Stimulated activated CD4-positive, alpha-beta T cell treated with anti-CD3 and anti-CD28 coated beads, Interleukin-1b, Interleukin-23, amount 100 ng/mL, for 48 hours (primary cell): ENCODE results near the gene PRKCH.

Source experiments
- DNase-seq: peaks from one replicate; pipeline ENCODE4 v3.0.0-alpha.2; 2020

The PRKCH gene

DNA sequence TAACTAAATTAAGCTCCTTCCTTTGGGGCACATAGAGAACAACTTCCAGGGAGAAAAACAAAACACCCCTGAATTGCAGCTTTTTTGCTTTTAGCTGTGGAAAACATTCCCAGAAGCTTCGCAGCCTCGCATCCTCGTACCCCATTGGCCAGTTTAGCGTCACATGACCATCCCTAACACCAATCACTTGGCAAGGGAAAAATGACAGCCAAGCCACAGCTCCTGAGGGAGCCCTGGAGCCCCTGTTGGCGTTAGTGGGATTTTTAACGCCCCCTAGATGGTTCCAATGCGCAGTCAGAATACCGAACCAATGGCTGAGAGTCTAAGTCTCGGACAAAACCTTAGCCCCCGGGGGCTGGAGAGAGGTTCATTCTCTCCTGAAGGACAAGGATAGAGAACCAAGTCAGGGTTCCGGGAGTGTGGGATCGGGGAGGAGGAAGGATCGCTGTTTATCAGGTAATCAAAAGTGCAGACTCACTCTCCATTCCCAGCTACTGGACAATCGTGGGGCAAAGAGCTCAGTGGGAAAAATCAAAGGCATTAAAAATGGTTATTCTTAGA, 238.3 kb downstream of the PRKCH start:
- no peak for DNase-seq

GRCh38 chr14:61560323-61560722, 238.9 kb downstream of the PRKCH start:
- no peak for DNase-seq

- no peak for DNase-seq
Measured at GRCh38 chr14:61561104-61561503, 239.7 kb downstream of the PRKCH start.

DNA sequence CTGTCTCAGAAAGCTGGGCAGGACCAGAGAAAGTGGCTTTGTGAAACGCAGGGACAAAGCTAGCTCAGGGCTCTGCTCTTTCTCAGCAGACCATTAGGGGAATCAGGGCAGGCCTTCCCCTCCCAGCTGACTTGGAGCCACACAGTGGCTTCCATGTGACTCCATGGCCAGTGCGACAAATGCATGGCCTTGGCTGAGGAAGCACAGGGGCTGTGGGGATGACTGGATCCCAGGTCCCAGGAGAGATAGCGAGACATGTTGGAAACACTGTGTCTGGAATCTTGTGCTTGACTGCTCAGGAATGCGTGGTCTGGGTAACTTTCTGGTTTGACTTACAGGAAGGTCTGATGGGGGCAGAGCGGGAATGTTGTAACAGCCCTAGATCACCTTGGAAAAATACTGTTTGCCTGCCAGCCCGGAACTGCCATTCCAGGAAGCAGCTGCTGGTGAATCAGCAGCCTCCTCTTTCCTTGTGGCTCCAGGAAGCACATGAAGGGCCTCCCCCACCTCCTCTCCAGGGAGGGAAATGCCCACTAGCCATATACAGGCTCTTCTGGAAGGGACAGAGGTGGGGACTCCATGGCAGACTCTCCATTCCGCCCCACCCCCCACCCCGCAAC, 240.4 kb downstream of the PRKCH start:
- DNase-seq, result no peak

DNA sequence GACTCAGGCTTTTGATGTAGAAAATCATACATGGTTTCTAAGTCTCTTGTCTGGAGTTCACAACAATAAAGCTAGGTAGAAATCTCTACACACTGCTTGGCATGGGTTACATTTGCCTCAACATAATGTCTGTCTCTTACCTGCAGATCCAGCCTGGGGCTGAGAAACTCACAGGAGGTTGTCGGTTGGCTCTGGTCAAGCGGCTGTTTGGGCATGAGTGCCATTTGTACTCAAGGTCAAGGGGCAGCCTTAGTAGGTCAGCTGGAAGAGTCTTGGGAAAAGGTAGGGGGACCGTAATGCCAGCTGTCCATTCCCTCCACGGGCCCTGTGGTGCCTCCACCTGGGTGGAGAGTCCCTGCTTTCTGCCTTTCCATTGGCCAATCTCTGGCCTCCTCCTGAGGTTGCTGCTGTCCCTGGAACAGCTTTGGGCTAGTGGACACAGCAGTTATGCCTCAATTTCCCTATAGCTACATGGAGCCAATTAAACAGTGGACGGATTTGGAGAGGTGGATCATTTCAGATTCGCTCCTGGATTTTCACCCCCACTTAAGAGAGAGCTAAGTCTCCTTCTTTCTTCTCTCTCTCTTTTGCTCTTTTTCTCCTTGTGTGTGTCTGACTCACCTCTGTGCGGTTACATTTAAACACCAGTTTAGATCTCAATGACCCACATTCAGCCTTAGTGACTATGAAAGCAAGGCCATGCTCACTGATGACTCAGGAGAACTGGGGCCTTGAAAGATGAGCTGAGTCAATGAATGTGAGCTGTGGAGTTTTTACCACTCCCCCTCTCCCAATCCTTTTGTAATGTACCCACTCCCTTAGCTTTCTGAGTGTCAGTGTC, 241.2 kb downstream of the PRKCH start:
- peak; percentile 74 for DNase-seq

- no peak for DNase-seq
Measured at GRCh38 chr14:61563162-61563511, 241.8 kb downstream of the PRKCH start.

DNA sequence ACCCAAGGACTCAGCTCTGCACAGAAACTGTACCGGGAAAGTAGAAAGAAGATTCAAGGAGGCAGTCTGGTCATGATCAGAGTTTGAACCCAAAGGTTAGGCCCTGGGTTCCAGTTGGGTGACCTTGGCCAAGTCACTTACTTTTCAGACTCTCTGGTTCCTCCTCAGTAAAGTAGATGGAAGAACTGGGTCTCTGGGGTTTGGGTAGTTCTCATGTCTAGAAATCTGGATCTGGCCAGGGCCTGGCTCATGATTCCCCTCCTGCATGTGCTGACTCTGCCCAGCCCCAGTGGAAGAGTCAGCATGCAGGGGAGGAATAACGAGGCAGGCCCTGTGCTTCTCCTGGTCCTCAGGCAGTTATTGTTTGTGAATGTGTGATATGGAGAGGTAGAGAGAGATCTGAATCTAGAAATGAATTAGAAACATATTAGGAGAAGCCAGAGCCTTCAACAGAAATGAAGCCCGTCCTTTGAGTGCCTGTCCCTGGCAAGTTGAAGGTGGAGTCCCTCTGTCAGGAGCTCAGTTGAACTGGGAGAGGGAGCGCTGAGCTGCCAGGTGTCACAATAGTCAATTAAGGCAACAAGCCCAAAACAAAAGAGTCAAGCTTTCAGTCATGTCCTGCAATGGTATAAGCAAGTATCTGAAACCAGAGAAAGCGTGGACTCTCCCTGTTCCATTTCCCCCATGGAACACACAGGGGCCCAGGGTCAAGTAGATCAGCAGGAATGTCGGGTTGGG, 242.7 kb downstream of the PRKCH start:
- DNase-seq, result no peak

DNA sequence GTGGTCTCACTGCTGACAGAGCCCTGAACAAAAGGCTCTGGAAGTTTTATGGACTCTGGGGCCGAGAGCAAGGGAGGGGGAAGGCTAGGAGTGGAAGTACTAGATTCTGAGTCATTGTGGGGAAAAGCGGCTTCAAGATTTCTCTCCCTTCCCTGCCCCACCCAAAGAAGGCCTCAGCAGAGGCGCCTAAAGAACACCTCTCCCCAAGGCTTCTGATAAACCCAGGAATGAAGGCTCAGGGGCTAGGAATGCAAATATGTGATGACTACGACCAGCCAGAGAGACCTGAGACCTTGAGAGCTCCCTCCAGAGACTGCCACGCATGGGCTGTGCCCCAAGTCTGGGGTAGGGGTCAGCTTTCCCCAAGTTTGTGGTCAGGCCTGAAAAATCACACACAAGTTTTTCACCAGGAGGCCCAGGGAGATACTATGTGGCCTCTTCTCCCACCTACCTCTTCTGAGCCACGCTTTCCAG, 243.3 kb downstream of the PRKCH start:
- DNase-seq, result no peak

DNA sequence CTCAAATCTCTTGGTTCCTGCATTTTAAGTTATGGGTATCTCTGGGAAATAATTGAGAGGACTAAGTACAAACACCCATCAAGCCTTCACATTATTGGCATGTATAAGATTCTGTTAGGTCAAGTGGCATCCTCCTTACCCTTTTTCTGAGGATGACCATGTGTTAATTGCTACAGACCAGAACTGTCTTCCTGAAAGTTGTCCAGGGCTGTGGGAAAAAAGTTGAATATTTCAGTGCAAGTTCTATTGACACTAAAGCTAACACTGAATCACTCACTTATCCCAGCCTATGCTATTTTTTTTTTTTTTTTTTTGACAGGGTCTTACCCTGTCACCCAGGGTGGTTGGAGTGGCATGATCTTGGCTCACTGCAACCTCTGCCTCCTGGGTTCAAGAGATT, 243.8 kb downstream of the PRKCH start:
- DNase-seq, result no peak

DNA sequence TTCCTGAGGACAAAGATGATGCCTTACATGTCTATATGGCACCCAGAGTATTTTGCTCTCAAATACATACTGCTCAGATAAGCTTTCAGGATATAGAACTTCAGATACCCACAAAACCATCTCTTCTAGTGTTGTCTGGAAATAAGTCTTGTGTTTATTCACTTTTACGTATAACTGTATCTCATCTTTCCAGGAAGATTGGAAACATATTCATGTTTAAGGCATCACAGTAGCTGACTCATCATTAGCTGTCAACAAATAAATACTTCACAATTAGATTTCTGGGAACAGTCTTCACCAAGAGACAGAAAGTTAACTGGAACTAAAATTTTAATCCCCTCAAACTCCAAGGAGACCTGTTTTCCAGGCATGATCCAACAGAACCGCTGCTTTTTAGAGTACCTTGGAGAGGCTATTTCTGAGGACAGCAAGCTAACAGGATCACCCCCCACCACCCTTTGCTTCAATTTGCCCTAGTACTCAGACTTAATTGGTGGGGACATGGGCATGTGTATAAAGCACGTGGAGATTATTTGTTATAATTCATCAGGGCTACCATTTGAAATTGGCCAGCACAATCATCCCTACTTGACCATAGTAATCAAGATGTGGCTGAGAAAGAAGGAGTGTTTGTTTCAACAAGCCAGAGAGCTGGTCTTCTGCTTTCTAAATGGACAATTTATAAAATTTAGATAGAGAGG, 244.6 kb downstream of the PRKCH start:
- no peak for DNase-seq

- no peak for DNase-seq
Measured at GRCh38 chr14:61566537-61567225, 245.3 kb downstream of the PRKCH start.

GRCh38 chr14:61567838-61568571, 246.6 kb downstream of the PRKCH start:
- DNase-seq, result no peak

GRCh38 chr14:61568572-61569011, 247.2 kb downstream of the PRKCH start:
- peak; percentile 58 for DNase-seq

- DNase-seq, result no peak
Measured at GRCh38 chr14:61569308-61569707, 247.9 kb downstream of the PRKCH start.

DNA sequence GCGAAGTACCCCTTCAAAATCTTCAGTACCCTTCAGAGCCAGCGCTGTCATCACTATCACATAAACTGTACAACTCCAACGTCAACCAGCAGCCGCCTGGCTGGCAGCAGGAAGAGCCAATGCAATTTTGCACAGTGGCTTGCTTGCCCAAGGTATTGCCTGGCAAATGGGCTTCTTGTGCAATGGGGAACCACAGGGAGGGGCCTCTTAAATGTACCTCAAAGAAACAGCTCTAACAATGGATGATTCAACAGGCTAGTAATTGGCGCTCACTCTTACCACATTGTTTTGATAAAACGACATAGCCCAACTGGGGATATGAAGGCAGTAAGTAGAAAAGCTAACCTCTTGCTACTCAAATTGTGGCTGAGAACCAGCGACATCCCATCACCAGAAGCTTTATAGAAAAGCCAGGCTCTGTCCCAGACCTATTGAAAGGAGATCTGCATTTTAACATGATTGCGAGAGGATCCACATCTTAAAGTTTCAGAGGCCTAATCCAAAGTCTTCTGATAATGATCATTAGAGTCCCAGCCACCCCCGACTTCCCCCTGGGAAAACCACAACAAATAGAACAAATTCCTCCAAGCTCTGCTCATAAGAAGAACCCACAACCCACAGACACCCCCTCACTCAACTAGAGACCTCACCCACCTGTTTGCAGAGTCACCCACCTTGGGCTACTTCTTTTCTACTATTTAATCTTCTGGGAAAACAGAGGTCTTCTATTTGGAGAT, 248.6 kb downstream of the PRKCH start:
- peak; percentile 72 for DNase-seq

- no peak for DNase-seq
Measured at GRCh38 chr14:61570549-61571290, 249.3 kb downstream of the PRKCH start.

DNA sequence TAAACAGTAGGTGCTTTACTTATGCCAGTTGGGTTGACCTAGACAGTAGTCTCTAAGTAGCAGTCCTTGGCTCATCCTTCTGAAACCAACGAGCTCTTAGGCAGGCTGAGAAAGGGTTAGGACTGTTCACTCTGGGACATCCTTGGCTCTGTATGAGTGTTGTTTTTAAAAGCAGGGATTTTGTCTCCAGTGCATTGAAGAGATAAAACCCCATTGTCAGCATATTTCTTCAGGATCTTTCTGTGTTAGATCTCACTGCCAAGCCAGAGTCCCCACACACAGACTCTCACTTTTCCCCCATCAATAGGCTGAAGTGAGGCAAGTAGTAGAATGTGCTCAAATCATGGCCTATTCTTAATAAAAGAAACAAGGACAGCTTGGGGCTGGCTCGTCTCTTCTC, 250.5 kb downstream of the PRKCH start:
- DNase-seq, result no peak

DNA sequence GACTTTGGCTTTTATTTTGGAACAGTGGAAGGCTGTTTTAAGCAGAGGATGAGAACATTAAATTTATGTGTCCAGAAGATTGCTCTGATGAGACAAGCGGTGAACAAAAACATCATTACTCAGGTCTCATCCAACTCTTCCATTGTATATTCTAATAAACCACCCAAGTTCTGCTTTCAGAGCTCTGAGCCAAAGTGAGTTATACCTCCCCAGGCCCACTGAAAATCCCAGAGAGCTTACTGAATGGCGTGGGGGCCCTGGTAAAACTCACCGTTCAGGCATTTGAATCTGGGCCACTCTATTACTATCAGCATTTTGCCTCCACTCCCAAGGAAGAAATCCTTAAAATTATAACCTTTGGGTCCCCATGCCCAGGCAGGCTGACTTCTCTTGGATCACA, 251.9 kb downstream of the PRKCH start:
- DNase-seq, result no peak

DNA sequence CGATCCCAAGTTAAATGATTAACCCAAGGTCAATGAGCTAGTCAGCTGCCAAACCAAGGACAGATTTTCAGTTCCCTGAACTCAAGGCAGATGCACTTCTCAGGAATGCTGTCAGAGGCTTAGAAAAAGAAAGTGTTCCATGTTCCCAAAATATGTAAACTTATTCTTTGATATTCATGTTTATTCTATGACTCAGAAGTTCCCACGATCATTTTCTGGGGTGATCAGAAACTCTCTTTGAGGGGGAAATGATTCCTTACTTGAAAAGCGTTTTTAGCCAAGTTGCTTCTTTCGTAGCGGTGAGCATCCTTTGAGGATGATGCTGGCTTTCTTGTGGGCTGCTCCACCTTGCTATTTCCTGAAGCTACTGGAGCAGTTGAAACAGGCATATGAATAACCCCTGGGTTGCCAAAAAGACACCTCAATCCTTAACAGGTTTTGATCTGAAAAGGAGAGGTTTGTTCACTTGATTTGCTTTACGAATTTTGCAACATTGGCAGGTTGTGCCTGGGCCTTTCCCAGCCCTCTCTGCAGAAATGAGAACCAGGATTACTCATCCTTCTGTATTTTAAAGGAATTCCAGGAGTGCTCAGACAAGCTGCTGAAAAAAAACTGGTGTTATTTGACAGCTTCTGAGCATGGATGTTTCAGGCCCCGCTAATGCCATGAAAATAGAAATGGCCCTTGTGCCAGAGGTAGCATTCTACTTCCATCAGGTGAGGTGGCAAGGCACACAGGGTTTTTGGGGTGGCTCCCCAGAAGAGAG, 252.6 kb downstream of the PRKCH start:
- DNase-seq, result no peak
